ENCODE measurements around the gene SEC24D. TPM values are rescaled to one million over a fixed set of nuclear protein-coding genes. Genes with fewer than 3 reads are reported as not detected.

SEC24D gene
- total and polyA plus RNA-seq, 2 experiments from 2014 or later = 23.9 to 58.6 TPM

GRCh38 chr4:118849867-118850487, 14.1 kb upstream of the SEC24D start:
- H3K27ac ChIP-seq = no peak overlapping the region
- H3K9me3 ChIP-seq (ENCODE audit: low read depth) = no peaks in the 10 kb centered on the region
- no peaks in the 10 kb centered on the region for H3K27me3 ChIP-seq
- no peak overlapping the region for H3K4me3 ChIP-seq
- H3K4me1 ChIP-seq (ENCODE audit: low read depth) = peaks cover 7% of the 10 kb centered on the region
- no peak for DNase-seq (ENCODE audit: low read depth in 1 of 2, low spot score in 1 of 2)
- no peak for TF ChIP-seq CTCF (IDR thresholded peaks at IDR 0.05; ENCODE audit: low read depth, low read length)
- H3K36me3 ChIP-seq = no peaks in the 10 kb centered on the region

GRCh38 chr4:118848901-118849300, 13.0 kb upstream of the SEC24D start:
- TF ChIP-seq CTCF (IDR thresholded peaks at IDR 0.05; ENCODE audit: low read depth, low read length) = no peak
- H3K9me3 ChIP-seq (ENCODE audit: low read depth) = no peaks in the 10 kb centered on the region
- H3K4me3 ChIP-seq = no peak overlapping the region
- no peaks in the 10 kb centered on the region for H3K27me3 ChIP-seq
- H3K36me3 ChIP-seq = no peaks in the 10 kb centered on the region
- DNase-seq (ENCODE audit: low read depth in 1 of 2, low spot score in 1 of 2) = no peak
- no peak overlapping the region for H3K27ac ChIP-seq
- H3K4me1 ChIP-seq (ENCODE audit: low read depth) = peaks cover 7% of the 10 kb centered on the region

GRCh38 chr4:118848242-118848641, 12.3 kb upstream of the SEC24D start:
- no peaks in the 10 kb centered on the region for H3K27me3 ChIP-seq
- no peaks in the 10 kb centered on the region for H3K9me3 ChIP-seq (ENCODE audit: low read depth)
- H3K4me3 ChIP-seq = no peak overlapping the region
- no peaks in the 10 kb centered on the region for H3K36me3 ChIP-seq
- H3K4me1 ChIP-seq (ENCODE audit: low read depth) = peaks cover 7% of the 10 kb centered on the region
- DNase-seq (ENCODE audit: low read depth in 1 of 2, low spot score in 1 of 2) = no peak
- H3K27ac ChIP-seq = no peak overlapping the region
- no peak for TF ChIP-seq CTCF (IDR thresholded peaks at IDR 0.05; ENCODE audit: low read depth, low read length)

- Histone ChIP-seq H3K9me3 (ENCODE audit: low read depth) (no peaks in the 10 kb centered on the region), H3K4me1 (ENCODE audit: low read depth) (peaks cover 7% of the 10 kb centered on the region), H3K4me3 (no peak overlapping the region), H3K27me3 (no peaks in the 10 kb centered on the region), H3K36me3 (no peaks in the 10 kb centered on the region), H3K27ac (no peak overlapping the region)
- DNase-seq (ENCODE audit: low read depth in 1 of 2, low spot score in 1 of 2) = no peak
- no peak for TF ChIP-seq CTCF (IDR thresholded peaks at IDR 0.05; ENCODE audit: low read depth, low read length)
Measured at GRCh38 chr4:118846979-118847378, 11.1 kb upstream of the SEC24D start.

- no peaks in the 10 kb centered on the region for H3K27me3 ChIP-seq
- H3K36me3 ChIP-seq = no peaks in the 10 kb centered on the region
- H3K4me3 ChIP-seq = no peak overlapping the region
- H3K27ac ChIP-seq = no peak overlapping the region
- peaks cover 7% of the 10 kb centered on the region for H3K4me1 ChIP-seq (ENCODE audit: low read depth)
- DNase-seq (ENCODE audit: low read depth in 1 of 2, low spot score in 1 of 2) = no peak
- H3K9me3 ChIP-seq (ENCODE audit: low read depth) = no peaks in the 10 kb centered on the region
- TF ChIP-seq CTCF (IDR thresholded peaks at IDR 0.05; ENCODE audit: low read depth, low read length) = no peak
Measured at GRCh38 chr4:118845552-118846050, 9.7 kb upstream of the SEC24D start.

All from cardiac muscle cell (in vitro differentiated cells and primary cell).